Fibroblast of the conjunctiva (primary cell): ENCODE data around the gene PRG2.
"Not testable (repeated sequence)": the region's sequence is repeated elsewhere in the genome, so short reads cannot be mapped to it uniquely, and the experiment has no call there.

Experiments used
- DNase-seq: peaks from one replicate; pipeline ENCODE4 v3.0.0-alpha.2; 2010; ENCODE audit warnings: low read depth

PRG2 gene

GRCh38 chr11:57347336-57347735 is 43.1 kb downstream of the PRG2 start:
- no peak for DNase-seq

- DNase-seq: peak; percentile 49
Measured at GRCh38 chr11:57345555-57346211, 44.8 kb downstream of the PRG2 start.

GRCh38 chr11:57344826-57345225 is 45.6 kb downstream of the PRG2 start:
- no peak for DNase-seq

GRCh38 chr11:57343825-57344224 is 46.6 kb downstream of the PRG2 start:
- DNase-seq: no peak

GRCh38 chr11:57342702-57343101 is 47.7 kb downstream of the PRG2 start:
- DNase-seq: no peak

- no peak for DNase-seq
Measured at GRCh38 chr11:57341250-57341808, 49.1 kb downstream of the PRG2 start.

GRCh38 chr11:57340039-57340615 is 50.3 kb downstream of the PRG2 start:
- no peak for DNase-seq

- no peak for DNase-seq
Measured at GRCh38 chr11:57339328-57339727, 51.1 kb downstream of the PRG2 start.

- no peak for DNase-seq
Measured at GRCh38 chr11:57338142-57338541, 52.3 kb downstream of the PRG2 start, which contains the start of gene P2RX3. Gene P2RX3 (plus strand): TSS chr11:57338352. CDS start chr11:57338551, 199 bp downstream.

- DNase-seq: not testable (repeated sequence)
Measured at GRCh38 chr11:57336856-57337255, 53.6 kb downstream of the PRG2 start.
